Measurements from ENCODE around the gene DSC3. TPM values are rescaled to one million over a fixed set of nuclear protein-coding genes. Genes with fewer than 3 reads are reported as not detected.
"Not testable (repeated sequence)": the region's sequence is repeated elsewhere in the genome, so short reads cannot be mapped to it uniquely, and the experiment has no call there.

Gene DSC3
- total RNA-seq, 1 experiment from 2014 or later: not detected

- Histone ChIP-seq H3K27ac (no peak overlapping the region), H3F3A (ENCODE audit: insufficient read depth, low read depth) (no peaks in the 10 kb centered on the region), H3K4me1 (replicated peaks; ENCODE audit: insufficient read depth) (no peaks in the 10 kb centered on the region), H3K9me2 (ENCODE audit: insufficient read depth) (no peaks in the 10 kb centered on the region), H3K4me2 (no peak overlapping the region), H3K27me3 (ENCODE audit: insufficient read depth, low read depth) (no peaks in the 10 kb centered on the region), H2AFZ (0 out of 2 replicates have a peak overlapping the region, but pooled peaks have one; percentile 52), H4K20me1 (ENCODE audit: insufficient read depth) (no peaks in the 10 kb centered on the region), H3K36me3 (ENCODE audit: low read depth) (no peaks in the 10 kb centered on the region), H3K79me2 (ENCODE audit: low read depth) (no peaks in the 10 kb centered on the region), H3K9me3 (ENCODE audit: insufficient read depth, low read depth) (no peaks in the 10 kb centered on the region), H3K4me3 (no peak overlapping the region)
- ChIA-PET POLR2A (ENCODE audit: unreplicated experiment) (no interaction called here), CTCF (no interaction called here)
- intact Hi-C loops (cut with micrococcal nuclease; ENCODE audit: unreplicated experiment): no loop called here
- no TSS peak for BruUV-seq (replicated peaks)
- no peak for TF ChIP-seq CTCF (conservative IDR thresholded peaks at IDR 0.05)
- no peak for TF ChIP-seq EZH2 (IDR thresholded peaks at IDR 0.05; ENCODE audit: low read depth)
- DNase-seq: no peak
Observed at GRCh38 chr18:31030574-31031278, 11.8 kb downstream of the DSC3 start.

- no peak for TF ChIP-seq EZH2 (IDR thresholded peaks at IDR 0.05; ENCODE audit: low read depth)
- no peak for TF ChIP-seq CTCF (conservative IDR thresholded peaks at IDR 0.05)
Observed at GRCh38 chr18:31015715-31016434, 26.7 kb downstream of the DSC3 start.

GRCh38 chr18:31011455-31011854 lies 31.1 kb downstream of the DSC3 start:
- H3K79me2 ChIP-seq (ENCODE audit: low read depth); BruUV-seq (replicated peaks); H3K9me2 ChIP-seq (ENCODE audit: insufficient read depth); H3K4me2 ChIP-seq; H3K9me3 ChIP-seq (ENCODE audit: insufficient read depth, low read depth); H3K27me3 ChIP-seq (ENCODE audit: insufficient read depth, low read depth); H2AFZ ChIP-seq; H4K20me1 ChIP-seq (ENCODE audit: insufficient read depth); H3K4me1 ChIP-seq (replicated peaks; ENCODE audit: insufficient read depth); H3K36me3 ChIP-seq (ENCODE audit: low read depth); H3K4me3 ChIP-seq: not testable (repeated sequence)
- ChIA-PET POLR2A (ENCODE audit: unreplicated experiment) (interaction anchor here (0.6 kb wide), 1 partner anchor 1142 kb away, joined by 3 read pairs; no protein-coding TSS in a partner anchor), CTCF (interaction anchor here (0.9 kb wide), 1 partner anchor 230 kb away, joined by 4 read pairs; no protein-coding TSS in a partner anchor)
- DNase-seq: peak; percentile 3 to 93
- Histone ChIP-seq H3F3A (ENCODE audit: insufficient read depth, low read depth) (peaks cover 14% of the 10 kb centered on the region), H3K27ac (0 out of 2 replicates have a peak overlapping the region, but pooled peaks have one; percentile 9)
- intact Hi-C loops (cut with micrococcal nuclease; ENCODE audit: unreplicated experiment): loop anchor here (10.0 kb wide), 1 partner anchor 63 kb away; no protein-coding TSS in a partner anchor

More at GRCh38 chr18:31015715-31016434, 26.7 kb downstream of the DSC3 start:
- Histone ChIP-seq H3K36me3 (ENCODE audit: low read depth) (no peaks in the 10 kb centered on the region), H3K27me3 (ENCODE audit: insufficient read depth, low read depth) (no peaks in the 10 kb centered on the region), H4K20me1 (ENCODE audit: insufficient read depth) (no peaks in the 10 kb centered on the region), H3K4me1 (replicated peaks; ENCODE audit: insufficient read depth) (0 out of 2 replicates have a peak, but pooled peaks cover 3% of the 10 kb centered on the region), H3K9me2 (ENCODE audit: insufficient read depth) (no peaks in the 10 kb centered on the region; the same call in 1 of the 2 replicates), H3K27ac (no peak overlapping the region), H3K79me2 (ENCODE audit: low read depth) (no peaks in the 10 kb centered on the region), H3K4me3 (no peak overlapping the region), H3K4me2 (no peak overlapping the region), H3K9me3 (ENCODE audit: insufficient read depth, low read depth) (no peaks in the 10 kb centered on the region), H2AFZ (no peak overlapping the region), H3F3A (ENCODE audit: insufficient read depth, low read depth) (peaks cover 11% of the 10 kb centered on the region)
- BruUV-seq (replicated peaks): no TSS peak
- intact Hi-C loops (cut with micrococcal nuclease; ENCODE audit: unreplicated experiment): loop anchor here (10.0 kb wide), 1 partner anchor 59 kb away; no protein-coding TSS in a partner anchor
- POLR2A ChIA-PET (ENCODE audit: unreplicated experiment): no interaction called here
- CTCF ChIA-PET: no interaction called here
- DNase-seq: no peak

Measured in PC-9 (cell line).